B cell (primary cell): ENCODE measurements around the gene ELL. TPM values are rescaled to one million over a fixed set of nuclear protein-coding genes. Genes with fewer than 3 reads are reported as not detected.

Experiments
- ATAC-seq: fragments of 200-7000 bp; cut with Tn5 transposase; one replicate; pipeline ENCODE4 v1.10.0; 2021; ENCODE audit warnings: low read depth, mild to moderate bottlenecking, moderate number of reproducible peaks, moderate library complexity
- CTCF ChIA-PET: fragments of 350-600 bp; sonication (Branson Sonifier 250); formaldehyde crosslinking; loops from one replicate; lab custom pipeline; 2021; ENCODE audit warnings: antibody characterized with exemption, inconsistent platforms; lab: Charles Lee
- POLR2A ChIA-PET: fragments of 350-600 bp; sonication (Branson Sonifier 250); formaldehyde crosslinking; loops from one replicate; lab custom pipeline; 2021; ENCODE audit warnings: antibody characterized with exemption; lab: Charles Lee
- DNase-seq: peaks from one replicate; pipeline ENCODE4 v3.0.0; 2013
- H2AFZ ChIP-seq: 2 replicates; pipeline ENCODE4 v1.6.1; 2012; ENCODE audit warnings: mild to moderate bottlenecking, low read depth, low read length; ENCODE audit not compliant: insufficient read depth, poor library complexity, severe bottlenecking
- H3K27ac ChIP-seq, 2 donors: 1 replicate in 1 of 2; 2 replicates in 1 of 2; pipeline ENCODE4 v1.5.1; 2012 to 2013; ENCODE audit warnings: low read length in 2 of 2, mild to moderate bottlenecking in 2 of 2, moderate library complexity in 1 of 2
- H3K27me3 ChIP-seq, 4 experiments: fragments of 200-600 bp in 1 of 4; sonication (generic) in 1 of 4; replicated peaks in 1 of 4; 1 replicate in 2 of 4; 2 replicates in 2 of 4; pipeline versions ENCODE4 v1.6.1 to v1.7.0; 2013 to 2016; ENCODE audit warnings: low read length in 3 of 4, mild to moderate bottlenecking in 2 of 4, mixed read lengths in 1 of 4, moderate library complexity in 1 of 4; ENCODE audit not compliant: insufficient read depth in 4 of 4, control insufficient read depth in 3 of 4; ENCODE audit errors: control extremely low read depth in 1 of 4
- H3K36me3 ChIP-seq, 2 experiments: replicated peaks in 1 of 2; 1 replicate in 1 of 2; 2 replicates in 1 of 2; pipeline versions ENCODE4 v1.6.1 to v1.7.1; 2013; ENCODE audit warnings: low read length in 1 of 2; ENCODE audit not compliant: insufficient read depth in 2 of 2, control insufficient read depth in 1 of 2; ENCODE audit errors: control extremely low read depth in 1 of 2, extremely low read depth in 1 of 2
- H3K4me1 ChIP-seq, 2 donors: fragments of 200-600 bp in 1 of 2; sonication (generic) in 1 of 2; 1 replicate in 1 of 2; 2 replicates in 1 of 2; pipeline versions ENCODE4 v1.5.1 to v1.6.1; 2013 to 2017; ENCODE audit warnings: low read length in 2 of 2; ENCODE audit not compliant: control insufficient read depth in 2 of 2, insufficient read depth in 2 of 2
- H3K4me2 ChIP-seq: replicated peaks from 2 replicates; pipeline ENCODE3; 2012; ENCODE audit warnings: mild to moderate bottlenecking, low read depth, low read length; ENCODE audit not compliant: poor library complexity, severe bottlenecking
- H3K4me3 ChIP-seq, 5 experiments: fragments of 200-600 bp in 1 of 5; sonication (generic) in 1 of 5; 1 replicate in 3 of 5; 2 replicates in 2 of 5; pipeline versions ENCODE4 v1.5.1 to v1.7.0; 2011 to 2016; ENCODE audit warnings: low read length in 4 of 5, mild to moderate bottlenecking in 4 of 5, low read depth in 2 of 5, control low read depth in 1 of 5, moderate library complexity in 1 of 5; ENCODE audit not compliant: insufficient read depth in 1 of 5; ENCODE audit errors: control extremely low read depth in 1 of 5, extremely low read depth in 1 of 5
- H3K79me2 ChIP-seq: fragments of 200-600 bp; sonication (generic); one replicate; pipeline ENCODE4 v1.6.0; 2016; ENCODE audit warnings: low read length; ENCODE audit not compliant: control insufficient read depth, insufficient read depth
- H3K9ac ChIP-seq: fragments of 200-600 bp; sonication (generic); 2 replicates; pipeline ENCODE4 v1.6.1; 2017; ENCODE audit warnings: mild to moderate bottlenecking, low read length, moderate library complexity
- H3K9me3 ChIP-seq, 3 donors: one replicate each; pipeline versions ENCODE4 v1.6.1 to v1.7.1; 2013; ENCODE audit warnings: low read length in 2 of 3; ENCODE audit not compliant: control insufficient read depth in 2 of 3, insufficient read depth in 1 of 3; ENCODE audit errors: control extremely low read depth in 1 of 3
- H4K20me1 ChIP-seq: 2 replicates; pipeline ENCODE4 v1.6.0; 2012; ENCODE audit warnings: mild to moderate bottlenecking, low read length; ENCODE audit not compliant: insufficient read depth, control insufficient read depth, poor library complexity, severe bottlenecking
- H3K27ac Mint-ChIP-seq: one replicate; pipeline ENCODE4 v1.8.0; 2021; ENCODE audit warnings: mixed read lengths
- H3K27me3 Mint-ChIP-seq: one replicate; pipeline ENCODE4 v1.8.0; 2021; ENCODE audit warnings: mixed read lengths
- H3K4me1 Mint-ChIP-seq: one replicate; pipeline ENCODE4 v1.8.0; 2021; ENCODE audit warnings: mixed read lengths
- H3K4me3 Mint-ChIP-seq: one replicate; pipeline ENCODE4 v1.8.0; 2021; ENCODE audit warnings: mixed read lengths
- H3K9me3 Mint-ChIP-seq: one replicate; pipeline ENCODE4 v1.8.0; 2022; ENCODE audit warnings: mixed read lengths; ENCODE audit not compliant: insufficient read depth
- EZH2 ChIP-seq: IDR thresholded peaks from 2 replicates; pipeline ENCODE4 v1.6.1; 2012; ENCODE audit warnings: borderline replicate concordance, low read depth, mild to moderate bottlenecking, moderate library complexity, low read length; ENCODE audit not compliant: insufficient read depth, poor library complexity, severe bottlenecking
- WGBS: methylation state at CpG from one replicate; pipeline ENCODE4 v1.1.5; 2013; ENCODE audit warnings: missing lambda C conversion rate; ENCODE audit not compliant: insufficient coverage; 5-methylcytosine and 5-hydroxymethylcytosine counted together
- intact Hi-C: fragments of 100-400 bp; cut with micrococcal nuclease; formaldehyde crosslinking; loops from one replicate; pipeline ENCODE4 v1.10.0; 2022
- polyA plus RNA-seq: library from polyadenylated mRNA; depleted of rRNA; stranded (reverse); fragments of >200 nt; gene quantifications from 2 replicates; pipeline ENCODE4 v1.2.3, GENCODE V29; 2012
- total RNA-seq, 2 donors: library from RNA; stranded (reverse); fragments of 120-200 nt in 1 of 2; gene quantifications; 1 replicate in 1 of 2; 2 replicates in 1 of 2; pipeline versions ENCODE4 v1.2.3 to v1.2.4, GENCODE V29; 2013 to 2022
- TF ChIP-seq, protein P1 (sequence below): fragments of 200-600 bp; IDR thresholded peaks from one replicate; pipeline ENCODE4 v1.8.0; 2022; ENCODE audit warnings: antibody characterized with exemption, mild to moderate bottlenecking

ELL gene
- total and polyA plus RNA-seq, 2 donors (not counting 1 experiment from before 2014, with no cell fraction given) = 21.2 to 31.4 TPM

DNA sequence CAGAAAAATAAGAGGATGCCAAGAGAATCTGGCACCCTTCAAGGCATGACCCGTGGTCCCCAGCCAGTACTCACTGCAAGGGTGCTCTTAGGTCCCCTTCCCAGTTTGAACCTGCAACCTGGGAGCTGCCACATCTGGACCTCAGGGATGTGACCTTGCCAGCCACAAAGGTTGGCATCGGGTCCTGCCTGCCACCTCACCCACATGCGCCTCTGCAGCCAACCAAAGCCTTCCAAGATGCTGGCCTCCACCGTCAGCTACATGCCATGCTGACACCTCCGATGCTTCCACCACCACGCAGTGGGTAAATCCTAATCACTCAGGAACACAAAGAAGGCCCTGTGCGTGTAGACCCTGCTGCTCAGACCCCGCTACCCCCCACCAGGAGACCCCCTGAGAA, 35.1 kb downstream of the ELL start:
- H3K27me3 ChIP-seq = no peaks in the 10 kb centered on the region
- Mint-ChIP-seq H3K4me1 (peaks cover 32% of the 10 kb centered on the region), H3K27me3 (no peaks in the 10 kb centered on the region), H3K4me3 (no peak overlapping the region), H3K9me3 (no peaks in the 10 kb centered on the region), H3K27ac (no peak overlapping the region)
- DNase-seq (no peak), ATAC-seq (no peak)
- ChIA-PET POLR2A (no interaction called here), CTCF (no interaction called here)
- H3K79me2 ChIP-seq = peaks cover 97% of the 10 kb centered on the region
- peaks cover 0 to 3% of the 10 kb centered on the region in 2 donors for H3K4me1 ChIP-seq
- no peak overlapping the region for H3K9ac ChIP-seq
- no peak overlapping the region for H3K4me3 ChIP-seq
- peaks cover 0 to under 1% of the 10 kb centered on the region in 2 experiments for H3K36me3 ChIP-seq
- WGBS = 97% methylated on average over 7 of the region's 8 CpGs
- intact Hi-C loops = no loop called here
- no peak for TF ChIP-seq EZH2
- TF ChIP-seq, protein P1, sequence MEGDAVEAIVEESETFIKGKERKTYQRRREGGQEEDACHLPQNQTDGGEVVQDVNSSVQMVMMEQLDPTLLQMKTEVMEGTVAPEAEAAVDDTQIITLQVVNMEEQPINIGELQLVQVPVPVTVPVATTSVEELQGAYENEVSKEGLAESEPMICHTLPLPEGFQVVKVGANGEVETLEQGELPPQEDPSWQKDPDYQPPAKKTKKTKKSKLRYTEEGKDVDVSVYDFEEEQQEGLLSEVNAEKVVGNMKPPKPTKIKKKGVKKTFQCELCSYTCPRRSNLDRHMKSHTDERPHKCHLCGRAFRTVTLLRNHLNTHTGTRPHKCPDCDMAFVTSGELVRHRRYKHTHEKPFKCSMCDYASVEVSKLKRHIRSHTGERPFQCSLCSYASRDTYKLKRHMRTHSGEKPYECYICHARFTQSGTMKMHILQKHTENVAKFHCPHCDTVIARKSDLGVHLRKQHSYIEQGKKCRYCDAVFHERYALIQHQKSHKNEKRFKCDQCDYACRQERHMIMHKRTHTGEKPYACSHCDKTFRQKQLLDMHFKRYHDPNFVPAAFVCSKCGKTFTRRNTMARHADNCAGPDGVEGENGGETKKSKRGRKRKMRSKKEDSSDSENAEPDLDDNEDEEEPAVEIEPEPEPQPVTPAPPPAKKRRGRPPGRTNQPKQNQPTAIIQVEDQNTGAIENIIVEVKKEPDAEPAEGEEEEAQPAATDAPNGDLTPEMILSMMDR = no peak
- no peak overlapping the region for H3K27ac ChIP-seq
- H3K4me2 ChIP-seq = no peak overlapping the region
- H3K9me3 ChIP-seq = no peaks in the 10 kb centered on the region
- H4K20me1 ChIP-seq = peaks cover 98% of the 10 kb centered on the region
- no peak overlapping the region for H2AFZ ChIP-seq

DNA sequence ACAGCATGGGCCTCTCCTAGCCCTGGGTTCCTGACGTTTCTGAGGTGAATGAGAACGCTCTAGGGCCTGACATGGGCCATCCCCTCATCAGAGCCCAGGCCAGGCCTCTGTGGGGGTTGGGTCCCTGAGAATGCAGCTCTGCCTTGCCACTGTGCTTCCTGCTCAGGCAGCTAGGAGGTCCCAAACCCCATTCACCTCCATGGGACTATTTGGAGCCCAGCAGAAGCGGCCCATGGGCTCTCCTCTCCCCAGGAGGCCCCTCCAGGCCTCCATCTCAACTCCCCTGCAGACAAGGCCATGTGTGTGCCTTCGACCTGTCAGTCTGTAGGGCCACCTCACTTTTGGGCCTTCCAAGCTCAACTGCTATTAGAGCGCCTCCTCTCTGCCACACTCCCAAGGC, 36.9 kb downstream of the ELL start:
- 88% methylated on average over 5 of the region's 5 CpGs for WGBS
- Histone ChIP-seq H3K27ac (no peak overlapping the region), H3K36me3 (peaks cover 0 to 2% of the 10 kb centered on the region in 2 experiments), H3K4me1 (peaks cover 3 to 7% of the 10 kb centered on the region in 2 donors), H3K9ac (no peak overlapping the region), H3K4me2 (no peak overlapping the region), H3K4me3 (no peak overlapping the region), H2AFZ (no peak overlapping the region), H3K9me3 (no peaks in the 10 kb centered on the region), H3K27me3 (no peaks in the 10 kb centered on the region), H4K20me1 (peaks cover 99% of the 10 kb centered on the region), H3K79me2 (peaks cover 99% of the 10 kb centered on the region)
- Mint-ChIP-seq H3K9me3 (no peaks in the 10 kb centered on the region), H3K4me1 (peaks cover 39% of the 10 kb centered on the region), H3K27me3 (no peaks in the 10 kb centered on the region), H3K4me3 (no peak overlapping the region), H3K27ac (peak overlapping the region; percentile 26)
- ChIA-PET POLR2A (no interaction called here), CTCF (interaction anchor here (1.1 kb wide), 1 partner anchor 109 kb away, joined by 3 read pairs; no protein-coding TSS in a partner anchor)
- intact Hi-C loops = no loop called here
- no peak for ATAC-seq
- TF ChIP-seq EZH2 = no peak
- TF ChIP-seq, protein P1 = no peak
- DNase-seq = no peak
